K562 (cell line): ENCODE results near the gene CC2D2B. TPM values are rescaled to one million over a fixed set of nuclear protein-coding genes. Genes with fewer than 3 reads are reported as not detected.

Experiments used
- ATAC-seq: fragments of 200-7000 bp; cut with Tn5 transposase; 3 replicates; pipeline ENCODE4 v1.9.1; 2020; ENCODE audit warnings: moderate library complexity
- BruUV-seq: library from RNA; stranded (reverse); fragments of 400-500 nt; replicated peaks from 2 replicates; lab custom pipeline; 2021; lab: Mats Ljungman, UMichigan
- CTCF ChIA-PET: fragments of 300-600 bp; formaldehyde crosslinking; extraction: SDS; loops from one replicate; lab custom pipeline; 2021; ENCODE audit warnings: low intra/inter-chr PET ratio; lab: Yijun Ruan, JAX
- POLR2A ChIA-PET: fragments of 300-600, 350-650 bp; sonication (Branson Sonifier 250); formaldehyde crosslinking; extraction: SDS; loops from one replicate; lab custom pipeline; 2021; ENCODE audit warnings: antibody characterized with exemption, inconsistent platforms; lab: Yijun Ruan, JAX
- DNase-seq, 4 experiments: peaks; one replicate each; pipeline versions ENCODE4 v3.0.0 to v3.0.0-alpha.2; 2011 to 2018; ENCODE audit warnings: low spot score in 3 of 4, mixed read lengths in 3 of 4; ENCODE audit errors: extremely low read depth in 1 of 4
- FAIRE-seq: peaks from 2 replicates; lab custom pipeline; 2011; peaks lifted over from hg19 to GRCh38; lab: Jason Lieb, UNC
- H2AFZ ChIP-seq: 2 replicates; pipeline ENCODE4 v1.6.0; 2011; ENCODE audit warnings: low read depth, low read length, control low read depth, inconsistent platforms
- H3K27ac ChIP-seq: fragments of 200-600 bp; 3 replicates; pipeline ENCODE4 v1.8.0; 2011; ENCODE audit warnings: low read depth, mild to moderate bottlenecking, control low read depth, inconsistent platforms, low read length, moderate library complexity, mixed read lengths; ENCODE audit errors: extremely low read depth
- H3K27me3 ChIP-seq, 2 experiments: fragments of 300-600 bp in 1 of 2; 2 replicates in 1 of 2; 3 replicates in 1 of 2; pipeline versions ENCODE4 v1.6.0 to v1.8.0; 2011; ENCODE audit warnings: inconsistent platforms in 2 of 2, low read length in 2 of 2, mild to moderate bottlenecking in 1 of 2, mixed read lengths in 1 of 2, moderate library complexity in 1 of 2; ENCODE audit not compliant: control insufficient read depth in 2 of 2, insufficient read depth in 2 of 2
- H3K36me3 ChIP-seq: fragments of 300-600 bp; 3 replicates; pipeline ENCODE4 v1.8.0; 2011; ENCODE audit warnings: mild to moderate bottlenecking, low read length, inconsistent platforms; ENCODE audit not compliant: control insufficient read depth, insufficient read depth
- H3K4me1 ChIP-seq, 2 experiments: fragments of 200-600 bp in 1 of 2; replicated peaks in 1 of 2; 2 replicates in 1 of 2; 3 replicates in 1 of 2; pipeline versions ENCODE4 v1.5.1 to v1.8.0; 2011; ENCODE audit warnings: inconsistent platforms in 2 of 2, low read length in 2 of 2, mild to moderate bottlenecking in 1 of 2, mixed read lengths in 1 of 2, moderate library complexity in 1 of 2; ENCODE audit not compliant: control insufficient read depth in 2 of 2, insufficient read depth in 2 of 2
- H3K4me2 ChIP-seq: 2 replicates; pipeline ENCODE4 v1.6.1; 2011; ENCODE audit warnings: low read length, control low read depth, inconsistent platforms, mixed read lengths; ENCODE audit not compliant: insufficient read depth
- H3K4me3 ChIP-seq: fragments of 200-600 bp; sonication (generic), shearing (Covaris generic); 2 replicates; pipeline ENCODE4 v1.5.1; 2016; ENCODE audit warnings: control low read depth, inconsistent platforms
- H3K79me2 ChIP-seq: fragments of 200-600 bp; 3 replicates; pipeline ENCODE4 v1.8.0; 2011; ENCODE audit warnings: low read length, inconsistent platforms; ENCODE audit not compliant: control insufficient read depth, insufficient read depth
- H3K9ac ChIP-seq, 2 experiments: 2 replicates each; pipeline versions ENCODE4 v1.6.0 to v1.6.1; 2011; ENCODE audit warnings: low read depth in 2 of 2, low read length in 2 of 2, control low read depth in 1 of 2, inconsistent platforms in 1 of 2, mild to moderate bottlenecking in 1 of 2, mixed read lengths in 1 of 2; ENCODE audit not compliant: insufficient read depth in 1 of 2
- H3K9me1 ChIP-seq: one replicate; pipeline ENCODE4 v1.6.0; 2011; ENCODE audit warnings: inconsistent platforms, mild to moderate bottlenecking, low read length, moderate library complexity; ENCODE audit not compliant: control insufficient read depth, insufficient read depth
- H3K9me3 ChIP-seq: replicated peaks from 2 replicates; pipeline ENCODE4 v1.5.1; 2011; ENCODE audit warnings: low read depth, low read length, inconsistent platforms; ENCODE audit not compliant: control insufficient read depth, insufficient read depth
- H4K20me1 ChIP-seq: replicated peaks from 2 replicates; pipeline ENCODE4 v1.6.1; 2011; ENCODE audit warnings: low read length, inconsistent platforms, mixed read lengths; ENCODE audit not compliant: control insufficient read depth, insufficient read depth
- DACH1 ChIP-seq: fragments of 450-650 bp; IDR thresholded peaks from 2 replicates; pipeline ENCODE4 v1.6.1; 2018; ENCODE audit not compliant: partially characterized antibody
- MCM7 ChIP-seq, 2 experiments: fragments of 450-650 bp; IDR thresholded peaks; 2 replicates each; pipeline ENCODE4 v1.6.1; 2016 to 2018
- MTA2 ChIP-seq: fragments of 450-650 bp; IDR thresholded peaks from 2 replicates; pipeline ENCODE4 v1.6.1; 2016; ENCODE audit warnings: low read depth
- NCOR1 ChIP-seq: fragments of 450-650 bp; IDR thresholded peaks from 2 replicates; pipeline ENCODE4 v1.6.1; 2016; ENCODE audit warnings: mild to moderate bottlenecking, moderate library complexity
- PRMT5 ChIP-seq: sonication (generic); formaldehyde crosslinking; IDR thresholded peaks from 2 replicates; pipeline ENCODE4 v1.5.0; 2020; ENCODE audit warnings: missing genetic modification reagents
- SMC3 ChIP-seq: conservative IDR thresholded peaks from 2 replicates; pipeline ENCODE4 v1.6.1; 2011; ENCODE audit warnings: low read depth, low read length, improper control_type of control experiment; ENCODE audit not compliant: insufficient read depth
- TAF7 ChIP-seq: fragments of 450-650 bp; IDR thresholded peaks from 2 replicates; pipeline ENCODE4 v1.6.1; 2016; ENCODE audit warnings: missing genetic modification characterization, missing compliant biosample characterization
- TCF7L2 ChIP-seq: fragments of 150-350 bp; IDR thresholded peaks from 2 replicates; pipeline ENCODE4 v1.6.1; 2016; ENCODE audit warnings: low read depth, mild to moderate bottlenecking, low read length, moderate library complexity
- WGBS: fragments of 100-300 bp; shearing (Covaris generic); methylation state at CpG from one replicate; pipeline ENCODE4 v1.1.6; 2016; ENCODE audit warnings: low coverage, mixed read lengths; ENCODE audit not compliant: insufficient coverage; ENCODE audit errors: missing lambda C conversion rate; 5-methylcytosine and 5-hydroxymethylcytosine counted together
- in situ Hi-C: fragments of 300-500 bp; cut with MboI; formaldehyde crosslinking; loops from 4 replicates; pipeline ENCODE4 v1.15.0; 2018; ENCODE audit warnings: inconsistent platforms, mixed read lengths
- intact Hi-C: fragments of 100-400 bp; cut with micrococcal nuclease; formaldehyde crosslinking; loops from 2 replicates; pipeline ENCODE4 v1.14.2; 2022
- polyA plus RNA-seq, 8 experiments: library from polyadenylated mRNA; depleted of rRNA in 4 of 8; stranded (reverse) in 5 of 8; unstranded in 3 of 8; fragments of >200 nt; fragmentation: Nextera tagmentation in 2 of 8; fragmentation: Illumina TruSeq in 1 of 8; extraction: Ambion mirVana in 2 of 8; extraction: Trizol in 1 of 8; gene quantifications; 2 replicates each; pipeline versions ENCODE4 v1.2.1 to v1.2.3, GENCODE V29; 2011 to 2014; ENCODE audit warnings: inconsistent platforms in 1 of 8, missing spikeins in 1 of 8
- total RNA-seq, 7 experiments: library from RNA; depleted of rRNA in 6 of 7; stranded (reverse); fragments of >200 nt in 6 of 7; fragmentation: Illumina TruSeq in 2 of 7; extraction: Trizol in 2 of 7; gene quantifications; 2 replicates each; pipeline versions ENCODE4 v1.2.1 to v1.2.3, GENCODE V29; 2011 to 2021; ENCODE audit warnings: low replicate concordance in 1 of 7
- TF ChIP-seq, protein P1 (sequence below): fragments of 250-450 bp; sonication (Bioruptor Pico); IDR thresholded peaks from 2 replicates; pipeline ENCODE4 v1.4.0; 2020
- TF ChIP-seq, protein P2 (sequence below), 2 experiments: fragments of 450-650 bp; IDR thresholded peaks; 2 replicates each; pipeline ENCODE4 v1.6.1; 2018; ENCODE audit warnings: mild to moderate bottlenecking in 2 of 2, low read depth in 1 of 2; ENCODE audit not compliant: partially characterized antibody in 2 of 2
- TF ChIP-seq, protein P3 (sequence below): fragments of 250-450 bp; sonication (Bioruptor Pico); IDR thresholded peaks from 2 replicates; pipeline ENCODE4 v1.5.0; 2020; ENCODE audit warnings: mild to moderate bottlenecking, borderline replicate concordance
- TF ChIP-seq, protein P4 (sequence below): fragments of 450-650 bp; IDR thresholded peaks from 2 replicates; pipeline ENCODE4 v1.6.1; 2016; ENCODE audit warnings: mild to moderate bottlenecking

CC2D2B gene
- total and polyA plus RNA-seq, 9 of the 15 experiments (the other 6 are each of a cell fraction or from before 2014, with no cell fraction given): 0.10 to 0.34 (median 0.20) TPM; not detected in 5

DNA sequence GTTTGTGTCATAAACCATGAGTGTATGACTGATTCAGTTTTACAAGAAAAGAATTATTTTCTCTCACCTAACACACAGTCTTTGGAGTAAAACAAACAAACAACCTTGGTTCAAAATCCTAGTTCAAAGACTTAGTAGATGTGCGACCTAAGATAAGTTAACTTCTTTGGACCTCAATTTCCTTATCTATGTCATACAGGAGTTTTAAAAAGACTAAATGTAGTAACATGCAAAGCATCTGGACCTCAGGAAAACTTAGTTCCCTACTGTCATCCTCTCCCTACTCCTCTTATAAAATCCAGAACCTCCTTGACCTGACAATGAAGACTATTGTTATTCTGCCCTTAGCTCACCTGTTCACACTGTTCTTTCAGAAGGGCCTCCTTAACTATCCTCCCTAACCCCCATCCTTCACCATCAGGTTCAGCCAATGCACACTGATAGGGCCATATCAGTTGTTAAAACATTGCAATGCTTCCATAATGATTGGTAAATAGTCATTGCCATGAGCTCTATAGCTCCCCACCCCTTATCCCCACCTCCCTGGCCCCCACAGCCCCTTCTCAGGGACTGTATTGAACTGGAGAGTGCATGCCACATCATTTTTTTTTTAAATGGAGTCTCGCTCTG, 106.8 kb downstream of the CC2D2B start:
- Histone ChIP-seq H3K4me3 (no peak overlapping the region), H3K4me1 (peaks cover 0 to 3% of the 10 kb centered on the region in 2 experiments; a peak in 2 of 5 replicates), H3K79me2 (no peaks in the 10 kb centered on the region), H3K27me3 (no peaks in the 10 kb centered on the region; a peak in 1 of 5 replicates), H3K9ac (no peak overlapping the region), H2AFZ (no peak overlapping the region), H3K4me2 (no peak overlapping the region; the same call in 1 of the 2 replicates), H3K27ac (no peak overlapping the region), H3K36me3 (no peaks in the 10 kb centered on the region), H3K9me1 (no peaks in the 10 kb centered on the region), H3K9me3 (no peaks in the 10 kb centered on the region), H4K20me1 (no peaks in the 10 kb centered on the region)
- ChIA-PET CTCF (no interaction called here), POLR2A (interaction anchor here (0.6 to 1.6 kb wide), 2 partner anchors 18 to 196 kb away, joined by 3 read pairs; no protein-coding TSS in a partner anchor)
- intact Hi-C loops (loop anchor here (5.0 kb wide), 1 partner anchor 213 kb away; no protein-coding TSS in a partner anchor), in situ Hi-C loops (loop anchor here (10.0 kb wide), 2 partner anchors 280 to 310 kb away; no protein-coding TSS in a partner anchor)
- ATAC-seq (peak; percentile 52), FAIRE-seq (peak; percentile 63), DNase-seq (peak; percentile 14 to 27 (median 18))
- WGBS: 14% methylated on average over 2 of the region's 2 CpGs
- BruUV-seq: no TSS peak
- TF ChIP-seq, protein P1, sequence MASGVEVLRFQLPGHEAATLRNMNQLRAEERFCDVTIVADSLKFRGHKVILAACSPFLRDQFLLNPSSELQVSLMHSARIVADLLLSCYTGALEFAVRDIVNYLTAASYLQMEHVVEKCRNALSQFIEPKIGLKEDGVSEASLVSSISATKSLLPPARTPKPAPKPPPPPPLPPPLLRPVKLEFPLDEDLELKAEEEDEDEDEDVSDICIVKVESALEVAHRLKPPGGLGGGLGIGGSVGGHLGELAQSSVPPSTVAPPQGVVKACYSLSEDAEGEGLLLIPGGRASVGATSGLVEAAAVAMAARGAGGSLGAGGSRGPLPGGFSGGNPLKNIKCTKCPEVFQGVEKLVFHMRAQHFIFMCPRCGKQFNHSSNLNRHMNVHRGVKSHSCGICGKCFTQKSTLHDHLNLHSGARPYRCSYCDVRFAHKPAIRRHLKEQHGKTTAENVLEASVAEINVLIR: no peak
- no peak for TF ChIP-seq TAF7 (tag)
- TF ChIP-seq MTA2: peak; percentile 54
- no peak for TF ChIP-seq SMC3
- no peak for TF ChIP-seq PRMT5 (CRISPR knock-in tag)
- TF ChIP-seq TCF7L2: no peak
- TF ChIP-seq, protein P2, sequence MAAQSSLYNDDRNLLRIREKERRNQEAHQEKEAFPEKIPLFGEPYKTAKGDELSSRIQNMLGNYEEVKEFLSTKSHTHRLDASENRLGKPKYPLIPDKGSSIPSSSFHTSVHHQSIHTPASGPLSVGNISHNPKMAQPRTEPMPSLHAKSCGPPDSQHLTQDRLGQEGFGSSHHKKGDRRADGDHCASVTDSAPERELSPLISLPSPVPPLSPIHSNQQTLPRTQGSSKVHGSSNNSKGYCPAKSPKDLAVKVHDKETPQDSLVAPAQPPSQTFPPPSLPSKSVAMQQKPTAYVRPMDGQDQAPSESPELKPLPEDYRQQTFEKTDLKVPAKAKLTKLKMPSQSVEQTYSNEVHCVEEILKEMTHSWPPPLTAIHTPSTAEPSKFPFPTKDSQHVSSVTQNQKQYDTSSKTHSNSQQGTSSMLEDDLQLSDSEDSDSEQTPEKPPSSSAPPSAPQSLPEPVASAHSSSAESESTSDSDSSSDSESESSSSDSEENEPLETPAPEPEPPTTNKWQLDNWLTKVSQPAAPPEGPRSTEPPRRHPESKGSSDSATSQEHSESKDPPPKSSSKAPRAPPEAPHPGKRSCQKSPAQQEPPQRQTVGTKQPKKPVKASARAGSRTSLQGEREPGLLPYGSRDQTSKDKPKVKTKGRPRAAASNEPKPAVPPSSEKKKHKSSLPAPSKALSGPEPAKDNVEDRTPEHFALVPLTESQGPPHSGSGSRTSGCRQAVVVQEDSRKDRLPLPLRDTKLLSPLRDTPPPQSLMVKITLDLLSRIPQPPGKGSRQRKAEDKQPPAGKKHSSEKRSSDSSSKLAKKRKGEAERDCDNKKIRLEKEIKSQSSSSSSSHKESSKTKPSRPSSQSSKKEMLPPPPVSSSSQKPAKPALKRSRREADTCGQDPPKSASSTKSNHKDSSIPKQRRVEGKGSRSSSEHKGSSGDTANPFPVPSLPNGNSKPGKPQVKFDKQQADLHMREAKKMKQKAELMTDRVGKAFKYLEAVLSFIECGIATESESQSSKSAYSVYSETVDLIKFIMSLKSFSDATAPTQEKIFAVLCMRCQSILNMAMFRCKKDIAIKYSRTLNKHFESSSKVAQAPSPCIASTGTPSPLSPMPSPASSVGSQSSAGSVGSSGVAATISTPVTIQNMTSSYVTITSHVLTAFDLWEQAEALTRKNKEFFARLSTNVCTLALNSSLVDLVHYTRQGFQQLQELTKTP (IDR thresholded peaks at IDR 0.05; ENCODE audit: low read depth in 1 of 2, partially characterized antibody in 2 of 2): no peak
- TF ChIP-seq DACH1: no peak
- TF ChIP-seq, protein P3, sequence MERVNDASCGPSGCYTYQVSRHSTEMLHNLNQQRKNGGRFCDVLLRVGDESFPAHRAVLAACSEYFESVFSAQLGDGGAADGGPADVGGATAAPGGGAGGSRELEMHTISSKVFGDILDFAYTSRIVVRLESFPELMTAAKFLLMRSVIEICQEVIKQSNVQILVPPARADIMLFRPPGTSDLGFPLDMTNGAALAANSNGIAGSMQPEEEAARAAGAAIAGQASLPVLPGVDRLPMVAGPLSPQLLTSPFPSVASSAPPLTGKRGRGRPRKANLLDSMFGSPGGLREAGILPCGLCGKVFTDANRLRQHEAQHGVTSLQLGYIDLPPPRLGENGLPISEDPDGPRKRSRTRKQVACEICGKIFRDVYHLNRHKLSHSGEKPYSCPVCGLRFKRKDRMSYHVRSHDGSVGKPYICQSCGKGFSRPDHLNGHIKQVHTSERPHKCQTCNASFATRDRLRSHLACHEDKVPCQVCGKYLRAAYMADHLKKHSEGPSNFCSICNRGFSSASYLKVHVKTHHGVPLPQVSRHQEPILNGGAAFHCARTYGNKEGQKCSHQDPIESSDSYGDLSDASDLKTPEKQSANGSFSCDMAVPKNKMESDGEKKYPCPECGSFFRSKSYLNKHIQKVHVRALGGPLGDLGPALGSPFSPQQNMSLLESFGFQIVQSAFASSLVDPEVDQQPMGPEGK: no peak
- no peak for TF ChIP-seq MCM7 (IDR thresholded peaks at IDR 0.05)
- TF ChIP-seq NCOR1: peak; percentile 45
- TF ChIP-seq, protein P4, sequence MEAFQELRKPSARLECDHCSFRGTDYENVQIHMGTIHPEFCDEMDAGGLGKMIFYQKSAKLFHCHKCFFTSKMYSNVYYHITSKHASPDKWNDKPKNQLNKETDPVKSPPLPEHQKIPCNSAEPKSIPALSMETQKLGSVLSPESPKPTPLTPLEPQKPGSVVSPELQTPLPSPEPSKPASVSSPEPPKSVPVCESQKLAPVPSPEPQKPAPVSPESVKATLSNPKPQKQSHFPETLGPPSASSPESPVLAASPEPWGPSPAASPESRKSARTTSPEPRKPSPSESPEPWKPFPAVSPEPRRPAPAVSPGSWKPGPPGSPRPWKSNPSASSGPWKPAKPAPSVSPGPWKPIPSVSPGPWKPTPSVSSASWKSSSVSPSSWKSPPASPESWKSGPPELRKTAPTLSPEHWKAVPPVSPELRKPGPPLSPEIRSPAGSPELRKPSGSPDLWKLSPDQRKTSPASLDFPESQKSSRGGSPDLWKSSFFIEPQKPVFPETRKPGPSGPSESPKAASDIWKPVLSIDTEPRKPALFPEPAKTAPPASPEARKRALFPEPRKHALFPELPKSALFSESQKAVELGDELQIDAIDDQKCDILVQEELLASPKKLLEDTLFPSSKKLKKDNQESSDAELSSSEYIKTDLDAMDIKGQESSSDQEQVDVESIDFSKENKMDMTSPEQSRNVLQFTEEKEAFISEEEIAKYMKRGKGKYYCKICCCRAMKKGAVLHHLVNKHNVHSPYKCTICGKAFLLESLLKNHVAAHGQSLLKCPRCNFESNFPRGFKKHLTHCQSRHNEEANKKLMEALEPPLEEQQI: no peak
